ENCODE results near the gene TINCR.
"Not testable (repeated sequence)": the region's sequence is repeated elsewhere in the genome, so short reads cannot be mapped to it uniquely, and the experiment has no call there.

TINCR gene

GRCh38 chr19:5557691-5558090 is 10.1 kb downstream of the TINCR start:
- no peak overlapping the region for H3K4me3 ChIP-seq (ENCODE audit: extremely low read depth, insufficient read depth, low read length, poor library complexity, severe bottlenecking)
- H3K4me1 ChIP-seq (ENCODE audit: control insufficient read depth, insufficient read depth, low read length, poor library complexity, severe bottlenecking), result no peaks in the 10 kb centered on the region
- WGBS, 2 experiments (ENCODE audit: insufficient coverage in 2 of 2), result 89% methylated on average over 13 of the region's 13 CpGs
- H3K36me3 ChIP-seq (ENCODE audit: control insufficient read depth, insufficient read depth, low read length), result no peaks in the 10 kb centered on the region
- no peak overlapping the region for H3K27ac ChIP-seq (ENCODE audit: low read depth, low read length, severe bottlenecking)
- peaks cover 9% of the 10 kb centered on the region for H3K9me3 ChIP-seq (ENCODE audit: control insufficient read depth, low read length)

GRCh38 chr19:5554828-5555227 is 12.9 kb downstream of the TINCR start:
- 86 to 100% methylated on average over 1 to 3 of the region's 5 CpGs for WGBS, 2 experiments (ENCODE audit: insufficient coverage in 2 of 2)
- Histone ChIP-seq H3K4me3 (ENCODE audit: extremely low read depth, insufficient read depth, low read length, poor library complexity, severe bottlenecking) (no peak overlapping the region), H3K4me1 (ENCODE audit: control insufficient read depth, insufficient read depth, low read length, poor library complexity, severe bottlenecking) (no peaks in the 10 kb centered on the region), H3K36me3 (ENCODE audit: control insufficient read depth, insufficient read depth, low read length) (no peaks in the 10 kb centered on the region), H3K9me3 (ENCODE audit: control insufficient read depth, low read length) (no peaks in the 10 kb centered on the region), H3K27ac (ENCODE audit: low read depth, low read length, severe bottlenecking) (no peak overlapping the region)

GRCh38 chr19:5553892-5554291 is 13.9 kb downstream of the TINCR start:
- H3K27ac ChIP-seq (ENCODE audit: low read depth, low read length, severe bottlenecking), result no peak overlapping the region
- H3K4me1 ChIP-seq (ENCODE audit: control insufficient read depth, insufficient read depth, low read length, poor library complexity, severe bottlenecking), result no peaks in the 10 kb centered on the region
- WGBS, 2 experiments (ENCODE audit: insufficient coverage in 2 of 2), result 90 to 95% methylated on average over 7 to 9 of the region's 9 CpGs
- H3K4me3 ChIP-seq (ENCODE audit: extremely low read depth, insufficient read depth, low read length, poor library complexity, severe bottlenecking), result no peak overlapping the region
- no peaks in the 10 kb centered on the region for H3K36me3 ChIP-seq (ENCODE audit: control insufficient read depth, insufficient read depth, low read length)
- H3K9me3 ChIP-seq (ENCODE audit: control insufficient read depth, low read length), result no peaks in the 10 kb centered on the region

- WGBS, 2 experiments (ENCODE audit: insufficient coverage in 2 of 2), result 49 to 50% methylated on average over 6 to 7 of the region's 8 CpGs
- H3K4me3 ChIP-seq (ENCODE audit: extremely low read depth, insufficient read depth, low read length, poor library complexity, severe bottlenecking), result no peak overlapping the region
- H3K9me3 ChIP-seq (ENCODE audit: control insufficient read depth, low read length), result no peaks in the 10 kb centered on the region
- H3K27ac ChIP-seq (ENCODE audit: low read depth, low read length, severe bottlenecking), result no peak overlapping the region
- H3K4me1 ChIP-seq (ENCODE audit: control insufficient read depth, insufficient read depth, low read length, poor library complexity, severe bottlenecking), result no peaks in the 10 kb centered on the region
- no peaks in the 10 kb centered on the region for H3K36me3 ChIP-seq (ENCODE audit: control insufficient read depth, insufficient read depth, low read length)
Observed at GRCh38 chr19:5547881-5548280, 19.9 kb downstream of the TINCR start.

- Histone ChIP-seq H3K36me3 (ENCODE audit: control insufficient read depth, insufficient read depth, low read length) (no peaks in the 10 kb centered on the region), H3K27ac (ENCODE audit: low read depth, low read length, severe bottlenecking) (no peak overlapping the region), H3K4me3 (ENCODE audit: extremely low read depth, insufficient read depth, low read length, poor library complexity, severe bottlenecking) (no peak overlapping the region), H3K9me3 (ENCODE audit: control insufficient read depth, low read length) (no peaks in the 10 kb centered on the region), H3K4me1 (ENCODE audit: control insufficient read depth, insufficient read depth, low read length, poor library complexity, severe bottlenecking) (no peaks in the 10 kb centered on the region)
- 87 to 100% methylated on average over 2 to 4 of the region's 4 CpGs for WGBS, 2 experiments (ENCODE audit: insufficient coverage in 2 of 2)
Observed at GRCh38 chr19:5545984-5546383, 21.8 kb downstream of the TINCR start.

- Histone ChIP-seq H3K4me1 (ENCODE audit: control insufficient read depth, insufficient read depth, low read length, poor library complexity, severe bottlenecking) (no peaks in the 10 kb centered on the region), H3K9me3 (ENCODE audit: control insufficient read depth, low read length) (no peaks in the 10 kb centered on the region), H3K27ac (ENCODE audit: low read depth, low read length, severe bottlenecking) (no peak overlapping the region), H3K36me3 (ENCODE audit: control insufficient read depth, insufficient read depth, low read length) (no peaks in the 10 kb centered on the region), H3K4me3 (ENCODE audit: extremely low read depth, insufficient read depth, low read length, poor library complexity, severe bottlenecking) (no peak overlapping the region)
- WGBS, 2 experiments (ENCODE audit: insufficient coverage in 2 of 2), result 94 to 95% methylated on average over 4 to 5 of the region's 5 CpGs
Observed at GRCh38 chr19:5545051-5545450, 22.7 kb downstream of the TINCR start.

- Histone ChIP-seq H3K36me3 (ENCODE audit: control insufficient read depth, insufficient read depth, low read length) (no peaks in the 10 kb centered on the region), H3K4me1 (ENCODE audit: control insufficient read depth, insufficient read depth, low read length, poor library complexity, severe bottlenecking) (no peaks in the 10 kb centered on the region), H3K4me3 (ENCODE audit: extremely low read depth, insufficient read depth, low read length, poor library complexity, severe bottlenecking) (no peak overlapping the region), H3K27ac (ENCODE audit: low read depth, low read length, severe bottlenecking) (no peak overlapping the region), H3K9me3 (ENCODE audit: control insufficient read depth, low read length) (no peaks in the 10 kb centered on the region)
- 80 to 90% methylated on average over 2 of the region's 8 CpGs for WGBS, 2 experiments (ENCODE audit: insufficient coverage in 2 of 2)
Observed at GRCh38 chr19:5542665-5543064, 25.1 kb downstream of the TINCR start.

- 96 to 98% methylated on average over 4 to 5 of the region's 7 CpGs for WGBS, 2 experiments (ENCODE audit: insufficient coverage in 2 of 2)
Observed at GRCh38 chr19:5541456-5541855, 26.3 kb downstream of the TINCR start.

GRCh38 chr19:5540208-5540607 is 27.5 kb downstream of the TINCR start:
- Histone ChIP-seq H3K4me1 (ENCODE audit: control insufficient read depth, insufficient read depth, low read length, poor library complexity, severe bottlenecking) (peaks cover 4% of the 10 kb centered on the region), H3K27ac (ENCODE audit: low read depth, low read length, severe bottlenecking) (no peak overlapping the region), H3K4me3 (ENCODE audit: extremely low read depth, insufficient read depth, low read length, poor library complexity, severe bottlenecking) (no peak overlapping the region), H3K36me3 (ENCODE audit: control insufficient read depth, insufficient read depth, low read length) (no peaks in the 10 kb centered on the region), H3K9me3 (ENCODE audit: control insufficient read depth, low read length) (peaks cover 7% of the 10 kb centered on the region)
- 88 to 91% methylated on average over 9 to 10 of the region's 10 CpGs for WGBS, 2 experiments (ENCODE audit: insufficient coverage in 2 of 2)

More at GRCh38 chr19:5541456-5541855, 26.3 kb downstream of the TINCR start:
- Histone ChIP-seq H3K27ac (ENCODE audit: low read depth, low read length, severe bottlenecking) (no peak overlapping the region), H3K9me3 (ENCODE audit: control insufficient read depth, low read length) (no peaks in the 10 kb centered on the region), H3K4me3 (ENCODE audit: extremely low read depth, insufficient read depth, low read length, poor library complexity, severe bottlenecking) (no peak overlapping the region), H3K36me3 (ENCODE audit: control insufficient read depth, insufficient read depth, low read length) (no peaks in the 10 kb centered on the region), H3K4me1 (ENCODE audit: control insufficient read depth, insufficient read depth, low read length, poor library complexity, severe bottlenecking) (peaks cover under 1% of the 10 kb centered on the region)

GRCh38 chr19:5537870-5538269 is 29.9 kb downstream of the TINCR start:
- no peak overlapping the region for H3K27ac ChIP-seq (ENCODE audit: low read depth, low read length, severe bottlenecking)
- no peaks in the 10 kb centered on the region for H3K36me3 ChIP-seq (ENCODE audit: control insufficient read depth, insufficient read depth, low read length)

GRCh38 chr19:5536982-5537579 is 30.7 kb downstream of the TINCR start:
- H3K4me3 ChIP-seq (ENCODE audit: extremely low read depth, insufficient read depth, low read length, poor library complexity, severe bottlenecking); H3K36me3 ChIP-seq (ENCODE audit: control insufficient read depth, insufficient read depth, low read length); H3K4me1 ChIP-seq (ENCODE audit: control insufficient read depth, insufficient read depth, low read length, poor library complexity, severe bottlenecking); H3K27ac ChIP-seq (ENCODE audit: low read depth, low read length, severe bottlenecking): not testable (repeated sequence)
- 24 to 41% methylated on average over 4 to 5 of the region's 12 CpGs for WGBS, 2 experiments (ENCODE audit: insufficient coverage in 2 of 2)
- H3K9me3 ChIP-seq (ENCODE audit: control insufficient read depth, low read length), result peaks cover 14% of the 10 kb centered on the region

More at GRCh38 chr19:5537870-5538269, 29.9 kb downstream of the TINCR start:
- H3K4me1 ChIP-seq (ENCODE audit: control insufficient read depth, insufficient read depth, low read length, poor library complexity, severe bottlenecking), result peaks cover 4% of the 10 kb centered on the region
- H3K4me3 ChIP-seq (ENCODE audit: extremely low read depth, insufficient read depth, low read length, poor library complexity, severe bottlenecking), result no peak overlapping the region
- peaks cover 14% of the 10 kb centered on the region for H3K9me3 ChIP-seq (ENCODE audit: control insufficient read depth, low read length)
- 87 to 89% methylated on average over 7 to 12 of the region's 12 CpGs for WGBS, 2 experiments (ENCODE audit: insufficient coverage in 2 of 2)
